GM12892 (cell line): ENCODE data around the gene EXOC6.

Experiments used
- POLR2A ChIP-seq: IDR thresholded peaks from 2 replicates; pipeline ENCODE4 v1.6.1; 2011; ENCODE audit warnings: low read depth, low read length, control low read depth
- POLR2AphosphoS5 ChIP-seq: IDR thresholded peaks from 2 replicates; pipeline ENCODE4 v1.6.1; 2011; ENCODE audit warnings: low read depth, low read length, control low read depth

GRCh38 chr10:93058139-93058538 lies 209.8 kb downstream of the EXOC6 start:
- no peak for TF ChIP-seq POLR2A
- no peak for TF ChIP-seq POLR2AphosphoS5
